IPS-18a (cell line): ENCODE data around the gene MUCL3.
A peak's percentile ranks its signal among the peaks of the same experiment; 100 is the strongest.
"Not testable (repeated sequence)": the region's sequence is repeated elsewhere in the genome, so short reads cannot be mapped to it uniquely, and the experiment has no call there.

Source experiments
- H3K27ac ChIP-seq: one replicate; pipeline ENCODE4 v1.5.1; 2013; ENCODE audit warnings: low read length
- H3K27me3 ChIP-seq: one replicate; pipeline ENCODE4 v1.6.1; 2013; ENCODE audit warnings: mild to moderate bottlenecking, low read length; ENCODE audit not compliant: control insufficient read depth, insufficient read depth
- H3K36me3 ChIP-seq: one replicate; pipeline ENCODE4 v1.6.1; 2013; ENCODE audit warnings: low read depth, low read length; ENCODE audit not compliant: control insufficient read depth
- H3K4me1 ChIP-seq: one replicate; pipeline ENCODE4 v1.6.1; 2013; ENCODE audit warnings: low read depth, low read length; ENCODE audit not compliant: control insufficient read depth
- H3K4me3 ChIP-seq: one replicate; pipeline ENCODE4 v1.5.1; 2013; ENCODE audit warnings: low read length
- H3K9ac ChIP-seq: one replicate; pipeline ENCODE4 v1.6.1; 2013; ENCODE audit warnings: mild to moderate bottlenecking, low read length, moderate library complexity
- H3K9me3 ChIP-seq: one replicate; pipeline ENCODE4 v1.6.1; 2013; ENCODE audit warnings: low read depth, low read length; ENCODE audit not compliant: control insufficient read depth

Gene MUCL3

GRCh38 chr6:30966154-30966553 lies 25.4 kb downstream of the MUCL3 start:
- Histone ChIP-seq H3K9ac (no peak overlapping the region), H3K27ac (no peak overlapping the region), H3K4me1 (no peaks in the 10 kb centered on the region), H3K36me3 (no peaks in the 10 kb centered on the region), H3K9me3 (no peaks in the 10 kb centered on the region), H3K27me3 (no peaks in the 10 kb centered on the region), H3K4me3 (no peak overlapping the region)

GRCh38 chr6:30969171-30969570 lies 28.4 kb downstream of the MUCL3 start:
- H3K27me3 ChIP-seq, H3K4me1 ChIP-seq, H3K36me3 ChIP-seq, H3K9ac ChIP-seq, H3K4me3 ChIP-seq, H3K27ac ChIP-seq, H3K9me3 ChIP-seq: not testable (repeated sequence)

GRCh38 chr6:30970946-30971345 lies 30.2 kb downstream of the MUCL3 start:
- Histone ChIP-seq H3K27me3 (no peaks in the 10 kb centered on the region), H3K4me3 (no peak overlapping the region), H3K27ac (no peak overlapping the region), H3K36me3 (no peaks in the 10 kb centered on the region), H3K9ac (no peak overlapping the region), H3K9me3 (no peaks in the 10 kb centered on the region), H3K4me1 (no peaks in the 10 kb centered on the region)

- Histone ChIP-seq H3K27ac (no peak overlapping the region), H3K4me3 (no peak overlapping the region), H3K4me1 (no peaks in the 10 kb centered on the region), H3K36me3 (no peaks in the 10 kb centered on the region), H3K9ac (no peak overlapping the region), H3K27me3 (no peaks in the 10 kb centered on the region), H3K9me3 (no peaks in the 10 kb centered on the region)
Observed at GRCh38 chr6:30972816-30973215, 32.0 kb downstream of the MUCL3 start.

- no peak overlapping the region for H3K9ac ChIP-seq
Observed at GRCh38 chr6:30974490-30975252, 33.9 kb downstream of the MUCL3 start.

GRCh38 chr6:30979141-30979540 lies 38.4 kb downstream of the MUCL3 start:
- peaks cover 6% of the 10 kb centered on the region for H3K4me1 ChIP-seq
- no peak overlapping the region for H3K27ac ChIP-seq
- H3K9ac ChIP-seq, result no peak overlapping the region
- H3K36me3 ChIP-seq, result no peaks in the 10 kb centered on the region
- no peaks in the 10 kb centered on the region for H3K27me3 ChIP-seq
- no peaks in the 10 kb centered on the region for H3K9me3 ChIP-seq
- H3K4me3 ChIP-seq, result no peak overlapping the region

More at GRCh38 chr6:30974490-30975252, 33.9 kb downstream of the MUCL3 start:
- Histone ChIP-seq H3K4me1 (no peaks in the 10 kb centered on the region), H3K27me3 (no peaks in the 10 kb centered on the region), H3K27ac (no peak overlapping the region), H3K4me3 (no peak overlapping the region), H3K36me3 (no peaks in the 10 kb centered on the region), H3K9me3 (no peaks in the 10 kb centered on the region)

GRCh38 chr6:30979690-30980089 lies 38.9 kb downstream of the MUCL3 start:
- Histone ChIP-seq H3K9ac (no peak overlapping the region), H3K4me1 (peaks cover 6% of the 10 kb centered on the region), H3K27ac (no peak overlapping the region), H3K9me3 (no peaks in the 10 kb centered on the region), H3K4me3 (no peak overlapping the region), H3K36me3 (no peaks in the 10 kb centered on the region), H3K27me3 (no peaks in the 10 kb centered on the region)

GRCh38 chr6:30981942-30982772 lies 41.4 kb downstream of the MUCL3 start:
- H3K36me3 ChIP-seq, result no peaks in the 10 kb centered on the region
- H3K27me3 ChIP-seq, result no peaks in the 10 kb centered on the region
- H3K9ac ChIP-seq, result no peak overlapping the region
- H3K27ac ChIP-seq, result no peak overlapping the region
- H3K4me3 ChIP-seq, result peak overlapping the region; percentile 40
- no peaks in the 10 kb centered on the region for H3K9me3 ChIP-seq
- peaks cover 6% of the 10 kb centered on the region for H3K4me1 ChIP-seq

- Histone ChIP-seq H3K4me1 (peaks cover 6% of the 10 kb centered on the region), H3K27me3 (no peaks in the 10 kb centered on the region), H3K9ac (no peak within 1 kb of the TSS), H3K9me3 (no peaks in the 10 kb centered on the region), H3K4me3 (no peak within 1 kb of the TSS), H3K27ac (no peak within 1 kb of the TSS), H3K36me3 (no peaks in the 10 kb centered on the region)
Observed at GRCh38 chr6:30983439-30983838, 42.7 kb downstream of the MUCL3 start, which contains the start of gene MUC21. Gene MUC21 (plus strand): TSS chr6:30983718. CDS start chr6:30983959, 241 bp downstream.

- H3K4me1 ChIP-seq, result peaks cover 6% of the 10 kb centered on the region
- no peak overlapping the region for H3K9ac ChIP-seq
- no peaks in the 10 kb centered on the region for H3K9me3 ChIP-seq
- H3K27me3 ChIP-seq, result no peaks in the 10 kb centered on the region
- H3K36me3 ChIP-seq, result no peaks in the 10 kb centered on the region
- H3K4me3 ChIP-seq, result no peak overlapping the region
- H3K27ac ChIP-seq, result no peak overlapping the region
Observed at GRCh38 chr6:30985490-30985889, 44.7 kb downstream of the MUCL3 start.

GRCh38 chr6:30987304-30987703 lies 46.5 kb downstream of the MUCL3 start:
- H3K27ac ChIP-seq, result no peak overlapping the region
- H3K9me3 ChIP-seq, result no peaks in the 10 kb centered on the region
- no peaks in the 10 kb centered on the region for H3K27me3 ChIP-seq
- no peak overlapping the region for H3K4me3 ChIP-seq
- no peak overlapping the region for H3K9ac ChIP-seq
- peaks cover 2% of the 10 kb centered on the region for H3K4me1 ChIP-seq
- H3K36me3 ChIP-seq, result no peaks in the 10 kb centered on the region
